Measurements from ENCODE around the gene CHMP1A. TPM values are rescaled to one million over a fixed set of nuclear protein-coding genes. Genes with fewer than 3 reads are reported as not detected.
A peak's percentile ranks its signal among the peaks of the same experiment; 100 is the strongest.

CHMP1A gene
- total RNA-seq, 1 experiment from 2014 or later = 151 TPM

DNA sequence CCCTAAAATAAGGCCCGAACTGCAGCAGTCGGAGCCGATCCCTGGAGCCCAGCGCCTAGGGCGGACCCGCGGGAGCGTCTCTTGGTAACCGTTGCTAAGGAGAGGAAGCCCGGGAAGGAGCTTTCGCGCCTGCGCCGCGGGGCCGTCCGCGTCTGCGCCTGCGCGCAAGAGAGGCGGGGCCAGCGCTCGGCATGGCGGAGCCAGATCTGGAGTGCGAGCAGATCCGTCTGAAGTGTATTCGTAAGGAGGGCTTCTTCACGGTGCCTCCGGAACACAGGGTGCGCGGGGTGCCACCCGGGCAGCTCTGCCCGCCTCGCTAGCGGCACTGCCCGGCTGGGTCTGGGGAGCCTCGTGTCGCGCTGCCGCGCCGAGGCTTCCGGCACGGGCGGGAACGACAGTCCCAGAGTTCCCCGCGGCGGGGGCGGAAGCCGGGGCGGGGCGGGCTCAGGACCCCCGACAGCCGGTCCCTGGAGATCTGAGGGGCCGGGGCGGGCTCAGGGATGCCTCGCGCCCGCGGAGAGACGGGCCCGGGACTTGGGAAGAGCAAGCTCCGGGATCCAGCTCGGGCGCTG lies 29.1 kb upstream of the CHMP1A start, which contains the start of gene CDK10:
Gene CDK10, plus strand, starts transcription at position 170 of the 572 bp plus-strand sequence. Its CDS starts 22 bp downstream, at position 192.
- intact Hi-C loops (cut with micrococcal nuclease; ENCODE audit: unreplicated experiment) = no loop called here
- H3K27ac ChIP-seq = peak within 1 kb of the TSS; percentile 40
- H3K9me2 ChIP-seq (ENCODE audit: insufficient read depth) = no peaks in the 10 kb centered on the region
- POLR2A ChIA-PET (ENCODE audit: unreplicated experiment) = interaction anchor here (0.6 to 0.7 kb wide), 4 partner anchors 13 to 351 kb away, joined by 3 to 16 read pairs (median 4); no protein-coding TSS in a partner anchor
- peaks cover 32% of the 10 kb centered on the region for H3K79me2 ChIP-seq (ENCODE audit: low read depth)
- peak within 1 kb of the TSS; percentile 90 for H2AFZ ChIP-seq
- peaks cover 11% of the 10 kb centered on the region for H3K4me1 ChIP-seq (replicated peaks; ENCODE audit: insufficient read depth)
- CTCF ChIA-PET = interaction anchor here (0.5 to 1.0 kb wide), 2 partner anchors 13 to 216 kb away, joined by 3 to 5 read pairs; no protein-coding TSS in a partner anchor
- TF ChIP-seq EZH2 (IDR thresholded peaks at IDR 0.05; ENCODE audit: low read depth) = no peak
- no peak for TF ChIP-seq CTCF (conservative IDR thresholded peaks at IDR 0.05)
- peak within 1 kb of the TSS; percentile 93 for H3K4me2 ChIP-seq
- H3K36me3 ChIP-seq (ENCODE audit: low read depth) = peaks cover 5% of the 10 kb centered on the region
- peak; percentile 77 to 97 for DNase-seq
- no TSS peak for BruUV-seq (replicated peaks)
- H3K9me3 ChIP-seq (ENCODE audit: insufficient read depth, low read depth) = no peaks in the 10 kb centered on the region
- H4K20me1 ChIP-seq (ENCODE audit: insufficient read depth) = peaks cover 12% of the 10 kb centered on the region
- H3K4me3 ChIP-seq = peak within 1 kb of the TSS; percentile 82
- peaks cover 13% of the 10 kb centered on the region for H3F3A ChIP-seq (ENCODE audit: insufficient read depth, low read depth)
- no peaks in the 10 kb centered on the region for H3K27me3 ChIP-seq (ENCODE audit: insufficient read depth, low read depth)

DNA sequence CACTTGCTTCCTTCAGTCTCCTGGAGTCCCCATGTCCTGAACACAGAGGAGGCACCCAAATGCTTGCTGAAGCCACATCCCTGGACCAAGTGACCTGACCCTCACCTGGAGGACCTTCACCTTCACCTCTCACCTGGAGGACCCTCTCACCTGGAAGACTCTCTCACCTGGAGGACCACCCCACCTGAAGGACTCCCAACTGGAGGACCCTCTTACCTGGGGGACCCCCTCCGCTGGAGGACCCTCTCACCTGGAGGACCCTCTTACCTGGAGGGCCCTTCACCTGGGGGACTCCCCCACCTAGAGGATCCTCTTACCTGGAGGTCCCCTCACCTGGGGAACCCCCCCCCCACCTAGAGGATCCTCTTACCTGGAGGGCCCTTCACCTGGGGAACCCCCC lies 28.4 kb upstream of the CHMP1A start:
- Histone ChIP-seq H3F3A (ENCODE audit: insufficient read depth, low read depth) (peaks cover 13% of the 10 kb centered on the region), H3K79me2 (ENCODE audit: low read depth) (peaks cover 32% of the 10 kb centered on the region), H3K36me3 (ENCODE audit: low read depth) (peaks cover 5% of the 10 kb centered on the region), H3K27ac (no peak overlapping the region), H3K4me3 (no peak overlapping the region), H3K4me2 (peak overlapping the region; percentile 93; the same call in 1 of the 2 replicates), H2AFZ (no peak overlapping the region), H3K9me3 (ENCODE audit: insufficient read depth, low read depth) (peaks cover 4% of the 10 kb centered on the region; the same call in 1 of the 2 replicates), H3K4me1 (replicated peaks; ENCODE audit: insufficient read depth) (peaks cover 11% of the 10 kb centered on the region), H3K9me2 (ENCODE audit: insufficient read depth) (no peaks in the 10 kb centered on the region), H3K27me3 (ENCODE audit: insufficient read depth, low read depth) (no peaks in the 10 kb centered on the region), H4K20me1 (ENCODE audit: insufficient read depth) (peaks cover 12% of the 10 kb centered on the region)
- CTCF ChIA-PET = no interaction called here
- no peak for DNase-seq
- TF ChIP-seq EZH2 (IDR thresholded peaks at IDR 0.05; ENCODE audit: low read depth) (no peak), CTCF (conservative IDR thresholded peaks at IDR 0.05) (no peak)
- no TSS peak for BruUV-seq (replicated peaks)
- POLR2A ChIA-PET (ENCODE audit: unreplicated experiment) = interaction anchor here (0.6 to 0.7 kb wide), 3 partner anchors 12 to 351 kb away, joined by 3 to 16 read pairs (median 4); no protein-coding TSS in a partner anchor
- intact Hi-C loops (cut with micrococcal nuclease; ENCODE audit: unreplicated experiment) = no loop called here

DNA sequence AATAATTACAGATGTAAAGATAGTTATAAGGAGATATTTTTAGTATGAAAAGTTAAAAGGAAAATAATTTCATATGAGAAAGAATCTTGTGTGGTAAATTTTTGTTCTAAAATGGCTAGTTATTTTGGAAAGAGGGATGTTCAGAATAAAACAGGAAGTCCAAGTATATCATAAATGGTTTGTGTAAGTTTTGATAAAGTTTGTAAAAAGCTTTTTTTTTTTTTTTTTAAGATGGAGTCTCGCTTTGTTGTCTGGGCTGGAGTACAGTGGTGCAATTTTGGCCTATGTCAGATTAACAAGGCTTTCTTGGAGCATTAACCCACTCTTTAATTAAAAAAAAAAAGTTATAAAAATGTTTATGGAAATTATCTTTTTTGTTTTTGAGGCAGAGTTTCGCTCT lies 20.8 kb upstream of the CHMP1A start:
- no peaks in the 10 kb centered on the region for H3K79me2 ChIP-seq (ENCODE audit: low read depth)
- intact Hi-C loops (cut with micrococcal nuclease; ENCODE audit: unreplicated experiment) = no loop called here
- H3K4me1 ChIP-seq (replicated peaks; ENCODE audit: insufficient read depth) = no peaks in the 10 kb centered on the region
- H3F3A ChIP-seq (ENCODE audit: insufficient read depth, low read depth) = no peaks in the 10 kb centered on the region
- H3K9me3 ChIP-seq (ENCODE audit: insufficient read depth, low read depth) = peaks cover 15% of the 10 kb centered on the region
- TF ChIP-seq CTCF (conservative IDR thresholded peaks at IDR 0.05) (no peak), EZH2 (IDR thresholded peaks at IDR 0.05; ENCODE audit: low read depth) (no peak)
- H4K20me1 ChIP-seq (ENCODE audit: insufficient read depth) = no peaks in the 10 kb centered on the region
- POLR2A ChIA-PET (ENCODE audit: unreplicated experiment) = no interaction called here
- H3K9me2 ChIP-seq (ENCODE audit: insufficient read depth) = no peaks in the 10 kb centered on the region
- no peak for DNase-seq
- H2AFZ ChIP-seq = no peak overlapping the region
- H3K4me3 ChIP-seq = no peak overlapping the region
- CTCF ChIA-PET = interaction anchor here (0.6 kb wide), 1 partner anchor 11 kb away, joined by 5 read pairs; no protein-coding TSS in a partner anchor
- no peaks in the 10 kb centered on the region for H3K36me3 ChIP-seq (ENCODE audit: low read depth)
- no peak overlapping the region for H3K4me2 ChIP-seq
- no peaks in the 10 kb centered on the region for H3K27me3 ChIP-seq (ENCODE audit: insufficient read depth, low read depth)
- no peak overlapping the region for H3K27ac ChIP-seq
- BruUV-seq (replicated peaks) = no TSS peak
